SK-N-SH (cell line): ENCODE measurements around the gene C2orf92. TPM values are rescaled to one million over a fixed set of nuclear protein-coding genes. Genes with fewer than 3 reads are reported as not detected.

Experiments used
- CTCF ChIA-PET: fragments of 300-600, 350-600 bp; formaldehyde crosslinking; extraction: SDS; loops from one replicate; lab custom pipeline; 2021; lab: Yijun Ruan, JAX
- POLR2A ChIA-PET: fragments of 350-600 bp; sonication (Branson Sonifier 250); formaldehyde crosslinking; extraction: SDS; loops from one replicate; lab custom pipeline; 2020; ENCODE audit warnings: antibody characterized with exemption, inconsistent platforms; lab: Yijun Ruan, JAX
- DNase-seq: peaks from one replicate; pipeline ENCODE4 v3.0.0; 2012
- H2AFZ ChIP-seq: fragments of 200-600 bp; sonication (generic); 2 replicates; pipeline ENCODE4 v1.8.1; 2016; ENCODE audit warnings: antibody characterized with exemption, mild to moderate bottlenecking, low read depth
- H3F3A ChIP-seq: fragments of 200-600 bp; sonication (generic); replicated peaks from 2 replicates; pipeline ENCODE3; 2016; ENCODE audit warnings: antibody characterized with exemption, mild to moderate bottlenecking; ENCODE audit not compliant: insufficient read depth
- H3K27ac ChIP-seq, 2 experiments: fragments of 200-500 bp in 1 of 2; fragments of 200-600 bp in 1 of 2; sonication (Bioruptor generic) in 1 of 2; sonication (generic), shearing (Covaris generic) in 1 of 2; 2 replicates each; pipeline versions ENCODE4 v1.5.1 to v1.6.1; 2014 to 2016; ENCODE audit warnings: low read depth in 2 of 2, inconsistent platforms in 1 of 2, low read length in 1 of 2, mild to moderate bottlenecking in 1 of 2, mixed read lengths in 1 of 2
- H3K27me3 ChIP-seq: fragments of 200-600 bp; sonication (generic), shearing (Covaris generic); 2 replicates; pipeline ENCODE4 v1.6.1; 2016; ENCODE audit warnings: mixed run types; ENCODE audit not compliant: insufficient read depth
- H3K36me3 ChIP-seq, 2 experiments: fragments of 200-500 bp in 1 of 2; fragments of 200-600 bp in 1 of 2; sonication (Bioruptor generic) in 1 of 2; sonication (generic) in 1 of 2; replicated peaks in 1 of 2; 2 replicates each; pipeline versions ENCODE3 to v1.5.1; 2014 to 2016; ENCODE audit warnings: low read length in 1 of 2, mild to moderate bottlenecking in 1 of 2; ENCODE audit not compliant: insufficient read depth in 2 of 2, control insufficient read depth in 1 of 2
- H3K4me1 ChIP-seq, 2 experiments: fragments of 200-500 bp in 1 of 2; fragments of 200-600 bp in 1 of 2; sonication (Bioruptor generic) in 1 of 2; sonication (generic), shearing (Covaris generic) in 1 of 2; 2 replicates each; pipeline versions ENCODE4 v1.5.1 to v1.6.1; 2014 to 2016; ENCODE audit warnings: low read depth in 1 of 2, low read length in 1 of 2, mixed run types in 1 of 2; ENCODE audit not compliant: insufficient read depth in 2 of 2, control insufficient read depth in 1 of 2
- H3K4me2 ChIP-seq: fragments of 200-600 bp; sonication (generic), shearing (Covaris generic); 2 replicates; pipeline ENCODE4 v1.6.1; 2017; ENCODE audit warnings: mixed run types
- H3K4me3 ChIP-seq, 2 experiments: fragments of 200-500 bp in 1 of 2; fragments of 200-600 bp in 1 of 2; sonication (Bioruptor generic) in 1 of 2; sonication (generic), shearing (Covaris generic) in 1 of 2; 2 replicates each; pipeline versions ENCODE4 v1.5.1 to v1.8.1; 2014 to 2016; ENCODE audit warnings: low read depth in 2 of 2, inconsistent platforms in 1 of 2, low read length in 1 of 2, mild to moderate bottlenecking in 1 of 2, mixed read lengths in 1 of 2, moderate library complexity in 1 of 2
- H3K79me2 ChIP-seq: fragments of 200-600 bp; sonication (generic); 2 replicates; pipeline ENCODE4 v1.8.1; 2017; ENCODE audit warnings: mild to moderate bottlenecking; ENCODE audit not compliant: insufficient read depth
- H3K9ac ChIP-seq: fragments of 200-600 bp; sonication (generic); 2 replicates; pipeline ENCODE4 v1.6.1; 2017; ENCODE audit warnings: mixed run types
- H3K9me2 ChIP-seq: fragments of 200-600 bp; sonication (generic); 2 replicates; pipeline ENCODE4 v1.6.1; 2017; ENCODE audit warnings: mixed run types
- H3K9me3 ChIP-seq: fragments of 200-600 bp; sonication (generic); 2 replicates; pipeline ENCODE4 v1.6.1; 2017; ENCODE audit warnings: mixed run types, mild to moderate bottlenecking, moderate library complexity
- H4K20me1 ChIP-seq: fragments of 200-600 bp; sonication (generic); 2 replicates; pipeline ENCODE4 v1.6.1; 2017; ENCODE audit warnings: mild to moderate bottlenecking, mixed run types; ENCODE audit not compliant: insufficient read depth
- CTCF ChIP-seq: fragments of 200-600 bp; sonication (generic); IDR thresholded peaks from 2 replicates; pipeline ENCODE4 v1.6.1; 2017; ENCODE audit warnings: antibody characterized with exemption, mild to moderate bottlenecking, moderate library complexity
- FOSL2 ChIP-seq: IDR thresholded peaks from 2 replicates; pipeline ENCODE4 v1.4.0; 2012; ENCODE audit warnings: low read depth, mild to moderate bottlenecking, moderate library complexity, borderline replicate concordance
- GATA2 ChIP-seq: sonication (generic); formaldehyde crosslinking; IDR thresholded peaks from 2 replicates; pipeline ENCODE4 v1.5.0; 2020; ENCODE audit warnings: mild to moderate bottlenecking, missing genetic modification reagents
- JUND ChIP-seq: IDR thresholded peaks from 2 replicates; pipeline ENCODE4 v1.4.0; 2012
- MXI1 ChIP-seq: IDR thresholded peaks from 2 replicates; pipeline ENCODE4 v1.6.1; 2012; ENCODE audit warnings: mild to moderate bottlenecking, low read depth, low read length, improper control_type of control experiment
- NRF1 ChIP-seq: IDR thresholded peaks from 2 replicates; pipeline ENCODE4 v1.6.1; 2012; ENCODE audit warnings: low read depth, mild to moderate bottlenecking, low read length
- PBX3 ChIP-seq: IDR thresholded peaks from 2 replicates; pipeline ENCODE4; 2012
- RAD21 ChIP-seq: IDR thresholded peaks from 2 replicates; pipeline ENCODE4 v1.6.1; 2012; ENCODE audit warnings: mild to moderate bottlenecking, low read length
- REST ChIP-seq: IDR thresholded peaks from 2 replicates; pipeline ENCODE4 v1.6.1; 2012; ENCODE audit warnings: mild to moderate bottlenecking, low read depth, low read length, moderate library complexity
- SIN3A ChIP-seq: IDR thresholded peaks from 2 replicates; pipeline ENCODE4 v1.6.1; 2012; ENCODE audit warnings: low read depth, mild to moderate bottlenecking, low read length, moderate library complexity, borderline replicate concordance
- TCF12 ChIP-seq: IDR thresholded peaks from 2 replicates; pipeline ENCODE4 v1.4.0; 2012
- USF1 ChIP-seq: IDR thresholded peaks from 2 replicates; pipeline ENCODE4 v1.4.0; 2012; ENCODE audit warnings: low read depth, borderline replicate concordance
- USF2 ChIP-seq: fragments of 150-350 bp; IDR thresholded peaks from 2 replicates; pipeline ENCODE4 v1.6.1; 2017; ENCODE audit warnings: antibody characterized with exemption, low read length, low read depth, borderline replicate concordance
- YY1 ChIP-seq: IDR thresholded peaks from 2 replicates; pipeline ENCODE4 v1.4.0; 2012; ENCODE audit warnings: low read depth, mild to moderate bottlenecking
- WGBS: methylation state at CpG from one replicate; pipeline ENCODE4 v1.1.6; 2017; ENCODE audit warnings: low lambda C conversion rate; 5-methylcytosine and 5-hydroxymethylcytosine counted together
- polyA plus RNA-seq, 3 experiments: library from polyadenylated mRNA; depleted of rRNA; stranded (reverse); fragments of >200 nt; gene quantifications; 2 replicates each; pipeline ENCODE4 v1.2.3, GENCODE V29; 2012

The C2orf92 gene
- polyA plus RNA-seq, 1 of the 3 experiments (the other 2 are of a cell fraction): 3.1 TPM

GRCh38 chr2:97732436-97733340 is 63.2 kb downstream of the C2orf92 start:
- Histone ChIP-seq H4K20me1 (no peaks in the 10 kb centered on the region), H3K9me3 (no peaks in the 10 kb centered on the region), H2AFZ (no peak overlapping the region), H3K4me3 (no peak overlapping the region), H3K79me2 (no peaks in the 10 kb centered on the region), H3K4me2 (no peak overlapping the region), H3K9ac (no peak overlapping the region), H3K4me1 (no peaks in the 10 kb centered on the region), H3K27me3 (no peaks in the 10 kb centered on the region), H3F3A (no peaks in the 10 kb centered on the region), H3K36me3 (no peaks in the 10 kb centered on the region), H3K27ac (no peak overlapping the region), H3K9me2 (no peaks in the 10 kb centered on the region)
- ChIA-PET POLR2A (no interaction called here), CTCF (no interaction called here)
- no peak for DNase-seq
- WGBS: 66% methylated on average over 12 of the region's 28 CpGs
- TF ChIP-seq SIN3A (no peak), USF2 (no peak)

GRCh38 chr2:97733341-97734035 is 64.0 kb downstream of the C2orf92 start:
- no peak overlapping the region for H3K4me2 ChIP-seq
- H3K36me3 ChIP-seq: no peaks in the 10 kb centered on the region
- POLR2A ChIA-PET: no interaction called here
- no peak overlapping the region for H3K27ac ChIP-seq
- H3F3A ChIP-seq: no peaks in the 10 kb centered on the region
- CTCF ChIA-PET: no interaction called here
- no peaks in the 10 kb centered on the region for H3K27me3 ChIP-seq
- H4K20me1 ChIP-seq: no peaks in the 10 kb centered on the region
- no peak overlapping the region for H2AFZ ChIP-seq
- TF ChIP-seq GATA2 (CRISPR knock-in tag): no peak
- TF ChIP-seq USF1: no peak
- TF ChIP-seq YY1: no peak
- no peak for TF ChIP-seq REST
- TF ChIP-seq MXI1: no peak
- no peak for TF ChIP-seq RAD21
- no peak for TF ChIP-seq PBX3
- no peak for TF ChIP-seq USF2
- no peak for TF ChIP-seq TCF12
- no peak for TF ChIP-seq NRF1
- no peak for TF ChIP-seq JUND
- TF ChIP-seq CTCF: no peak
- TF ChIP-seq FOSL2: no peak
- H3K4me1 ChIP-seq: no peaks in the 10 kb centered on the region
- H3K4me3 ChIP-seq: no peak overlapping the region
- H3K9me2 ChIP-seq: no peaks in the 10 kb centered on the region
- no peaks in the 10 kb centered on the region for H3K9me3 ChIP-seq
- H3K79me2 ChIP-seq: no peaks in the 10 kb centered on the region
- WGBS: 59% methylated on average over 19 of the region's 20 CpGs
- H3K9ac ChIP-seq: no peak overlapping the region
- DNase-seq: no peak
